PFSK-1 (cell line): ENCODE results near the gene FAM170B.

Source experiments
- POLR2AphosphoS5 ChIP-seq: IDR thresholded peaks from 2 replicates; pipeline ENCODE4 v1.6.1; 2012; ENCODE audit warnings: low read depth, mild to moderate bottlenecking, control low read depth, low read length, moderate library complexity
- TAF1 ChIP-seq: IDR thresholded peaks from 2 replicates; pipeline ENCODE4 v1.6.1; 2012; ENCODE audit warnings: low read length, control low read depth, borderline replicate concordance; ENCODE audit not compliant: insufficient read depth

DNA sequence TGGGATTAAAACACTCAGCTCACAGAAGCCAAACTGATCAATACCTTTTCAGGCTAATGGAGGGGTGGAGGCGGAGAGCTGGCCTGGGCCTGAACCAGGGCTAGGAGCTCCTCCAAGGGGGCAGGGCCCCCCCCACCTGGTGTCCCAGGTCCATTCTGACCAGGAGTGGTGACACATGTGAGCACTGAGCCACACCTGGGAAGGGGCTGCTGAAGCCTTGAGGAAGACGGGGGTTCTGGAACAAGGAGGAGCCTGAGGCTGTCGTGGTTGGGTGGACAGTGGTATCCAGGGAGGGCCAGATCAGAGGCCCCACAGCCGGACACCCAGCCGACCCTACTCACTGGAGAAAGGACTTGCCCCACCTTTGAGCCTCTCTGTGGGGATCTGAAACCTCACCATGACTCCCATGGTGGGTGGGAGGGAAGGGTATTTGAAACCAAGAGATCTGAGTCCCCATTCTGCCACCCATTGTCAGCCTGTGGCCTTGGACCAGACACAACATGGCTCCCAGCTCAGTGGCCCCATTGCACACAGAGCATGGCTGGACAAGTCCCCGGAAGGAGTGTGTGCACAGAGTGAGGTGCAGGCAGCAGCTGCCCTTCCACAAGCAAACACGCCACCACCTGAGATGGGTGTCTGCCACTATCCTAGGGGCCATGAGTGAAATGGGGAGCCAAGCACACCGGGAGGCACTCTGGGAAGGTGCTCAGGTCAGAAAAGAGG is 41.9 kb upstream of the FAM170B start:
- TF ChIP-seq TAF1 (no peak), POLR2AphosphoS5 (no peak)
